KMS-11 (cell line): ENCODE results near the gene SLC39A10.
"Not testable (repeated sequence)": the region's sequence is repeated elsewhere in the genome, so short reads cannot be mapped to it uniquely, and the experiment has no call there.

Source experiments
- H2AFZ ChIP-seq: fragments of 200-600 bp; sonication (generic); 2 replicates; pipeline ENCODE4 v1.6.1; 2016; ENCODE audit warnings: antibody characterized with exemption, mixed run types, low read depth
- H3K27ac ChIP-seq: fragments of 200-600 bp; sonication (generic); 2 replicates; pipeline ENCODE4 v1.6.1; 2016; ENCODE audit warnings: mild to moderate bottlenecking, mixed run types
- H3K27me3 ChIP-seq: fragments of 200-600 bp; sonication (generic); 2 replicates; pipeline ENCODE4 v1.6.1; 2017; ENCODE audit warnings: mild to moderate bottlenecking, low read depth, mixed run types, moderate library complexity; ENCODE audit not compliant: insufficient read depth
- H3K36me3 ChIP-seq: fragments of 200-600 bp; sonication (generic); 2 replicates; pipeline ENCODE4 v1.6.1; 2017; ENCODE audit warnings: mild to moderate bottlenecking, mixed run types; ENCODE audit not compliant: insufficient read depth
- H3K4me1 ChIP-seq: fragments of 200-600 bp; sonication (generic); 2 replicates; pipeline ENCODE4 v1.6.1; 2016; ENCODE audit warnings: mild to moderate bottlenecking, low read depth, mixed run types; ENCODE audit not compliant: poor library complexity, severe bottlenecking
- H3K4me2 ChIP-seq: fragments of 200-600 bp; sonication (generic); 2 replicates; pipeline ENCODE4 v1.7.0; 2016; ENCODE audit warnings: mild to moderate bottlenecking, mixed run types
- H3K4me3 ChIP-seq: fragments of 200-600 bp; sonication (generic); IDR thresholded peaks from 2 replicates; pipeline ENCODE4 v1.6.1; 2017; ENCODE audit warnings: low read depth, low read length, mixed read lengths; ENCODE audit not compliant: insufficient read depth
- H3K79me2 ChIP-seq: fragments of 200-600 bp; sonication (generic); 2 replicates; pipeline ENCODE4 v1.6.1; 2016; ENCODE audit warnings: low read depth, mixed run types; ENCODE audit not compliant: insufficient read depth
- H3K9ac ChIP-seq: fragments of 200-600 bp; sonication (generic); 2 replicates; pipeline ENCODE4 v1.6.1; 2016; ENCODE audit warnings: mild to moderate bottlenecking, mixed run types
- H4K20me1 ChIP-seq: fragments of 200-600 bp; sonication (generic); 2 replicates; pipeline ENCODE4 v1.6.1; 2016; ENCODE audit warnings: mild to moderate bottlenecking, mixed run types; ENCODE audit not compliant: insufficient read depth
- CTCF ChIP-seq: fragments of 200-600 bp; sonication (generic); conservative IDR thresholded peaks from 2 replicates; pipeline ENCODE4 v1.6.1; 2017; ENCODE audit warnings: low read depth, mild to moderate bottlenecking, antibody characterized with exemption, low read length, moderate library complexity, mixed read lengths

Gene SLC39A10

DNA sequence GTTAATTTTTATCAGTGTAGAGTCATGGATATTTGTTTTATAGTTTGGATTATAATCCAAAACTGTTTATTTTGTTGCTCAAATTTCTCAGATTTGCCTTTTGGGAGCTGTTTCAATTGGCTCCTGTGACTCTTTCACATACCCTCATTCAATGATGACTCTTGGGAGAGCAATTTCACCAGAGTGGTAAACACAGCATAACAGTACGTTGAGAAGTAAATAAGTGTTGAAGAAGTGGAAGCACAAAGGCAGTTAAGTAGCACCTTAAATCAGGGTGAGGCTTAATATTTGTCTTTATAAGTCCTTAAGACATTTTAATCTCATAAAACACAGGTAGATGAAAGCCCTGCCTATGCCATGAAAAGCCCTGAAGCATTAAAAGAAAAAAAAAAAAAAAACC lies 17.1 kb upstream of the SLC39A10 start:
- Histone ChIP-seq H3K4me2 (no peak overlapping the region), H3K27me3 (no peaks in the 10 kb centered on the region), H3K4me3 (no peak overlapping the region), H2AFZ (no peak overlapping the region), H3K36me3 (no peaks in the 10 kb centered on the region), H3K4me1 (no peaks in the 10 kb centered on the region), H3K79me2 (no peaks in the 10 kb centered on the region), H3K9ac (no peak overlapping the region), H3K27ac (no peak overlapping the region), H4K20me1 (no peaks in the 10 kb centered on the region)
- no peak for TF ChIP-seq CTCF

- H3K4me3 ChIP-seq, result no peak overlapping the region
- H3K9ac ChIP-seq, result no peak overlapping the region
- no peaks in the 10 kb centered on the region for H3K27me3 ChIP-seq
- H3K27ac ChIP-seq, result no peak overlapping the region
- no peaks in the 10 kb centered on the region for H4K20me1 ChIP-seq
- H3K36me3 ChIP-seq, result no peaks in the 10 kb centered on the region
- no peaks in the 10 kb centered on the region for H3K79me2 ChIP-seq
- no peak overlapping the region for H2AFZ ChIP-seq
- no peaks in the 10 kb centered on the region for H3K4me1 ChIP-seq
- no peak for TF ChIP-seq CTCF
- H3K4me2 ChIP-seq, result no peak overlapping the region
Measured at GRCh38 chr2:195642027-195642678, 14.9 kb upstream of the SLC39A10 start.

DNA sequence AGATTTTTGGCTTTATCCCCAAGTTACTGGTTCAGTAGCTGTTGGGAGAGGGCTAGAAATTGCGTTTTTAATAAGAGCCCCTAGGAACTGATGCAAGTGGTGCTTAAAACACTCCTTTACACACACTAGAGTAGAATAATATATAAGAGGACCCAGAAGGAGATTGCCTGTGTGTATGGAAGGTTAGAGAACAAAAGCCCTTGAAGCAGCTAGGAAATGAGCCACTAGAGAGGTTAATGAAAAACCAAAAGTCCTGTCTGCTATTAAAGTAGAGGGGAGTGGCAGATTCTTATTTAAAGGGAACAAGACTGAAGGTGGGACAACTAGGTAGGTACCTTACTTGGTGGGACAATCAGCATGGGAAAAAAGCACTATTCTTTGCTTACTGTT lies 14.4 kb upstream of the SLC39A10 start:
- H4K20me1 ChIP-seq, result no peaks in the 10 kb centered on the region
- no peak overlapping the region for H3K4me2 ChIP-seq
- no peak for TF ChIP-seq CTCF
- no peak overlapping the region for H3K4me3 ChIP-seq
- no peak overlapping the region for H2AFZ ChIP-seq
- H3K36me3 ChIP-seq, result no peaks in the 10 kb centered on the region
- H3K9ac ChIP-seq, result no peak overlapping the region
- no peaks in the 10 kb centered on the region for H3K27me3 ChIP-seq
- no peaks in the 10 kb centered on the region for H3K79me2 ChIP-seq
- no peaks in the 10 kb centered on the region for H3K4me1 ChIP-seq
- H3K27ac ChIP-seq, result no peak overlapping the region

DNA sequence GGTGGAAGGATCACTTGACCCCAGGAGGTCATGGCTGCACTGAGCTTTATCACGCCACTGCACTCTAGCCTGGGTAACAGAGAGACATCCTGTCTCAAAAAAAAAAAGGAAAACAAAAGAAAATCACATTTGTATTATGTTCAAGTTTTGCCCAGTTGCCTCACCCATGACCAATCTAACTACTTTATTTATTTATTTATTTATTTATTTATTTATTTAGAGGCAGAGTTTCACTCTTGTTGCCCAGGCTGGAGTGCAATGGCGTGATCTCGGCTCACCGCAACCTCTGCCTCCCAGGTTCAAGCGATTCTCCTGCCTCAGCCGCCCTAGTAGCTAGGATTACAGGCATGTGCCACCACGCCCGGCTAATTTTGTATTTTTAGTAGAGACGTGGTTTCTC lies 12.3 kb upstream of the SLC39A10 start:
- H3K4me2 ChIP-seq, H3K4me3 ChIP-seq, H3K36me3 ChIP-seq, H3K27ac ChIP-seq, H3K79me2 ChIP-seq, H2AFZ ChIP-seq, H3K9ac ChIP-seq, H3K27me3 ChIP-seq, H4K20me1 ChIP-seq, H3K4me1 ChIP-seq: not testable (repeated sequence)

GRCh38 chr2:195645413-195645812 lies 11.6 kb upstream of the SLC39A10 start:
- H3K4me2 ChIP-seq, result no peak overlapping the region
- no peaks in the 10 kb centered on the region for H3K27me3 ChIP-seq
- no peak overlapping the region for H2AFZ ChIP-seq
- no peak overlapping the region for H3K27ac ChIP-seq
- no peaks in the 10 kb centered on the region for H4K20me1 ChIP-seq
- H3K36me3 ChIP-seq, result no peaks in the 10 kb centered on the region
- no peak overlapping the region for H3K9ac ChIP-seq
- no peaks in the 10 kb centered on the region for H3K4me1 ChIP-seq
- H3K79me2 ChIP-seq, result no peaks in the 10 kb centered on the region
- TF ChIP-seq CTCF, result no peak
- no peak overlapping the region for H3K4me3 ChIP-seq
